ENCODE data around the gene PRCC. TPM values are rescaled to one million over a fixed set of nuclear protein-coding genes. Genes with fewer than 3 reads are reported as not detected.

Gene PRCC
- total and polyA plus RNA-seq, 2 of the 13 experiments (the other 11 are each of a cell fraction or from before 2014, with no cell fraction given), result 24.2 to 40.5 TPM

- FAIRE-seq (no peak), DNase-seq (ENCODE audit: low spot score) (no peak), ATAC-seq (no peak)
- Histone ChIP-seq H3K4me1 (ENCODE audit: insufficient read depth, low read length) (peaks cover 7% of the 10 kb centered on the region), H3K79me2 (ENCODE audit: insufficient read depth, low read length) (no peaks in the 10 kb centered on the region), H3K9me3 (ENCODE audit: low read length) (no peaks in the 10 kb centered on the region), H4K20me1 (ENCODE audit: insufficient read depth, low read length) (no peaks in the 10 kb centered on the region), H3K27me3 (ENCODE audit: control insufficient read depth in 1 of 2, insufficient read depth in 2 of 2, low read length in 2 of 2) (no peaks in the 10 kb centered on the region), H3K9ac (ENCODE audit: insufficient read depth, low read depth, low read length) (no peak overlapping the region), H3K27ac (ENCODE audit: extremely low read length, insufficient read depth, low read length) (no peak overlapping the region), H3K4me3 (replicated peaks in 1 of 3; ENCODE audit: insufficient read depth in 1 of 3, low read depth in 2 of 3, low read length in 3 of 3) (no peak overlapping the region), H3K36me3 (replicated peaks in 1 of 2; ENCODE audit: control insufficient read depth in 1 of 2, insufficient read depth in 2 of 2, low read length in 2 of 2) (no peaks in the 10 kb centered on the region), H3K4me2 (ENCODE audit: low read depth, low read length) (no peak overlapping the region), H2AFZ (ENCODE audit: low read length) (no peak overlapping the region)
- whole genome bisulfite sequencing (ENCODE audit: low lambda C conversion rate), result 69% methylated on average over 16 of the region's 16 CpGs
- ChIA-PET POLR2A (no interaction called here), CTCF (ENCODE audit: low intra/inter-chr PET ratio, low total read pairs) (no interaction called here)
- intact Hi-C loops (cut with micrococcal nuclease; ENCODE audit: unreplicated experiment) (no loop called here), in situ Hi-C loops (cut with HindIII; ENCODE audit: extremely low pct_ligation_motif_present, low pct_unique_long_range_greater_than_20kb) (no loop called here)
- BruUV-seq (replicated peaks), result no TSS peak
- TF ChIP-seq MIER2 (CRISPR knock-in tag; IDR thresholded peaks at IDR 0.05) (no peak), BRF2 (CRISPR knock-in tag; IDR thresholded peaks at IDR 0.05) (no peak)
- TF ChIP-seq, protein P1, sequence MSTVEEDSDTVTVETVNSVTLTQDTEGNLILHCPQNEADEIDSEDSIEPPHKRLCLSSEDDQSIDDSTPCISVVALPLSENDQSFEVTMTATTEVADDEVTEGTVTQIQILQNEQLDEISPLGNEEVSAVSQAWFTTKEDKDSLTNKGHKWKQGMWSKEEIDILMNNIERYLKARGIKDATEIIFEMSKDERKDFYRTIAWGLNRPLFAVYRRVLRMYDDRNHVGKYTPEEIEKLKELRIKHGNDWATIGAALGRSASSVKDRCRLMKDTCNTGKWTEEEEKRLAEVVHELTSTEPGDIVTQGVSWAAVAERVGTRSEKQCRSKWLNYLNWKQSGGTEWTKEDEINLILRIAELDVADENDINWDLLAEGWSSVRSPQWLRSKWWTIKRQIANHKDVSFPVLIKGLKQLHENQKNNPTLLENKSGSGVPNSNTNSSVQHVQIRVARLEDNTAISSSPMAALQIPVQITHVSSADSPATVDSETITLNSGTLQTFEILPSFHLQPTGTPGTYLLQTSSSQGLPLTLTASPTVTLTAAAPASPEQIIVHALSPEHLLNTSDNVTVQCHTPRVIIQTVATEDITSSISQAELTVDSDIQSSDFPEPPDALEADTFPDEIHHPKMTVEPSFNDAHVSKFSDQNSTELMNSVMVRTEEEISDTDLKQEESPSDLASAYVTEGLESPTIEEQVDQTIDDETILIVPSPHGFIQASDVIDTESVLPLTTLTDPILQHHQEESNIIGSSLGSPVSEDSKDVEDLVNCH (CRISPR knock-in tag; IDR thresholded peaks at IDR 0.05), result no peak
Observed at GRCh38 chr1:156808186-156809030, 41.1 kb downstream of the PRCC start.

- H3K36me3 ChIP-seq (replicated peaks in 1 of 2; ENCODE audit: control insufficient read depth in 1 of 2, insufficient read depth in 2 of 2, low read length in 2 of 2), result no peaks in the 10 kb centered on the region
- H3K4me1 ChIP-seq (ENCODE audit: insufficient read depth, low read length), result peaks cover 16% of the 10 kb centered on the region
- no peak overlapping the region for H2AFZ ChIP-seq (ENCODE audit: low read length)
- WGBS (ENCODE audit: low lambda C conversion rate), result 89% methylated on average over 10 of the region's 10 CpGs
- no peaks in the 10 kb centered on the region for H3K79me2 ChIP-seq (ENCODE audit: insufficient read depth, low read length)
- no peak overlapping the region for H3K4me3 ChIP-seq (replicated peaks in 1 of 3; ENCODE audit: insufficient read depth in 1 of 3, low read depth in 2 of 3, low read length in 3 of 3)
- ChIA-PET POLR2A (no interaction called here), CTCF (ENCODE audit: low intra/inter-chr PET ratio, low total read pairs) (no interaction called here)
- no peak overlapping the region for H3K9ac ChIP-seq (ENCODE audit: insufficient read depth, low read depth, low read length)
- intact Hi-C loops (cut with micrococcal nuclease; ENCODE audit: unreplicated experiment) (no loop called here), in situ Hi-C loops (cut with HindIII; ENCODE audit: extremely low pct_ligation_motif_present, low pct_unique_long_range_greater_than_20kb) (no loop called here)
- peaks cover 1 to 3% of the 10 kb centered on the region in 2 experiments; a peak in 4 of 5 replicates for H3K27me3 ChIP-seq (ENCODE audit: control insufficient read depth in 1 of 2, insufficient read depth in 2 of 2, low read length in 2 of 2)
- no peaks in the 10 kb centered on the region for H4K20me1 ChIP-seq (ENCODE audit: insufficient read depth, low read length)
- ATAC-seq, result no peak
- H3K9me3 ChIP-seq (ENCODE audit: low read length), result no peaks in the 10 kb centered on the region
- H3K4me2 ChIP-seq (ENCODE audit: low read depth, low read length), result no peak overlapping the region
- no peak for DNase-seq (ENCODE audit: low spot score)
- no TSS peak for BruUV-seq (replicated peaks)
- no peak for FAIRE-seq
- no peak overlapping the region for H3K27ac ChIP-seq (ENCODE audit: extremely low read length, insufficient read depth, low read length)
- TF ChIP-seq ZBTB21 (CRISPR knock-in tag; IDR thresholded peaks at IDR 0.05) (no peak), TBL1XR1 (IDR thresholded peaks at IDR 0.05; ENCODE audit: borderline replicate concordance, low read length, partially characterized antibody) (no peak), ZNF441 (CRISPR knock-in tag; IDR thresholded peaks at IDR 0.05; ENCODE audit: borderline replicate concordance) (no peak), ZNF234 (CRISPR knock-in tag; conservative IDR thresholded peaks at IDR 0.05) (no peak), THRA (CRISPR knock-in tag; IDR thresholded peaks at IDR 0.05; ENCODE audit: borderline replicate concordance) (no peak), ZNF205 (CRISPR knock-in tag; IDR thresholded peaks at IDR 0.05) (no peak), TP53 (CRISPR knock-in tag; conservative IDR thresholded peaks at IDR 0.05) (no peak)
- TF ChIP-seq, protein P2, sequence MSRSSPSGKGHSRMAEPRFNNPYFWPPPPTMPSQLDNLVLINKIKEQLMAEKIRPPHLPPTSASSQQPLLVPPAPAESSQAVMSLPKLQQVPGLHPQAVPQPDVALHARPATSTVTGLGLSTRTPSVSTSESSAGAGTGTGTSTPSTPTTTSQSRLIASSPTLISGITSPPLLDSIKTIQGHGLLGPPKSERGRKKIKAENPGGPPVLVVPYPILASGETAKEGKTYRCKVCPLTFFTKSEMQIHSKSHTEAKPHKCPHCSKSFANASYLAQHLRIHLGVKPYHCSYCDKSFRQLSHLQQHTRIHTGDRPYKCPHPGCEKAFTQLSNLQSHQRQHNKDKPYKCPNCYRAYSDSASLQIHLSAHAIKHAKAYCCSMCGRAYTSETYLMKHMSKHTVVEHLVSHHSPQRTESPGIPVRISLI (CRISPR knock-in tag; IDR thresholded peaks at IDR 0.05; ENCODE audit: borderline replicate concordance), result no peak
Observed at GRCh38 chr1:156809281-156809680, 41.9 kb downstream of the PRCC start.
